Activated B cell treated with CpG ODN at 0.5 μM for 24 hours (primary cell): ENCODE data around the gene MACC1. TPM values are rescaled to one million over a fixed set of nuclear protein-coding genes. Genes with fewer than 3 reads are reported as not detected.

Source experiments
- ATAC-seq: fragments of 200-7000 bp; cut with Tn5 transposase; one replicate; pipeline ENCODE4 v1.10.0; 2021; ENCODE audit warnings: low read depth, mild to moderate bottlenecking, moderate library complexity
- CTCF ChIA-PET: fragments of 350-600 bp; sonication (Branson Sonifier 250); formaldehyde crosslinking; loops from one replicate; lab custom pipeline; 2021; ENCODE audit warnings: antibody characterized with exemption; lab: Charles Lee
- POLR2A ChIA-PET: fragments of 350-600 bp; sonication (Branson Sonifier 250); formaldehyde crosslinking; loops from one replicate; lab custom pipeline; 2021; ENCODE audit warnings: antibody characterized with exemption; lab: Charles Lee
- DNase-seq: peaks from one replicate; pipeline ENCODE4 v3.0.0; 2022
- H3K27ac Mint-ChIP-seq: one replicate; pipeline ENCODE4 v1.8.0; 2020; ENCODE audit warnings: mixed read lengths
- H3K27me3 Mint-ChIP-seq: one replicate; pipeline ENCODE4 v1.8.0; 2021; ENCODE audit warnings: mixed read lengths
- H3K36me3 Mint-ChIP-seq: one replicate; pipeline ENCODE4 v1.8.0; 2021; ENCODE audit warnings: low read depth, mixed read lengths
- H3K4me1 Mint-ChIP-seq: one replicate; pipeline ENCODE4 v1.8.0; 2021; ENCODE audit warnings: mixed read lengths
- H3K4me3 Mint-ChIP-seq: one replicate; pipeline ENCODE4 v1.8.0; 2020; ENCODE audit warnings: mild to moderate bottlenecking, mixed read lengths
- H3K9me3 Mint-ChIP-seq: one replicate; pipeline ENCODE4 v1.8.0; 2020; ENCODE audit warnings: mixed read lengths
- intact Hi-C: fragments of 100-400 bp; cut with micrococcal nuclease; formaldehyde crosslinking; loops from one replicate; pipeline ENCODE4 v1.15.1; 2024
- total RNA-seq: library from RNA; stranded (reverse); gene quantifications from 2 replicates; pipeline ENCODE4 v1.2.3, GENCODE V29; 2022
- TF ChIP-seq, protein P1 (sequence below): fragments of 200-600 bp; IDR thresholded peaks from one replicate; pipeline ENCODE4 v1.8.0; 2022; ENCODE audit warnings: antibody characterized with exemption, mild to moderate bottlenecking

Gene MACC1
- total RNA-seq, 1 donor from 2014 or later: 20.3 TPM

DNA sequence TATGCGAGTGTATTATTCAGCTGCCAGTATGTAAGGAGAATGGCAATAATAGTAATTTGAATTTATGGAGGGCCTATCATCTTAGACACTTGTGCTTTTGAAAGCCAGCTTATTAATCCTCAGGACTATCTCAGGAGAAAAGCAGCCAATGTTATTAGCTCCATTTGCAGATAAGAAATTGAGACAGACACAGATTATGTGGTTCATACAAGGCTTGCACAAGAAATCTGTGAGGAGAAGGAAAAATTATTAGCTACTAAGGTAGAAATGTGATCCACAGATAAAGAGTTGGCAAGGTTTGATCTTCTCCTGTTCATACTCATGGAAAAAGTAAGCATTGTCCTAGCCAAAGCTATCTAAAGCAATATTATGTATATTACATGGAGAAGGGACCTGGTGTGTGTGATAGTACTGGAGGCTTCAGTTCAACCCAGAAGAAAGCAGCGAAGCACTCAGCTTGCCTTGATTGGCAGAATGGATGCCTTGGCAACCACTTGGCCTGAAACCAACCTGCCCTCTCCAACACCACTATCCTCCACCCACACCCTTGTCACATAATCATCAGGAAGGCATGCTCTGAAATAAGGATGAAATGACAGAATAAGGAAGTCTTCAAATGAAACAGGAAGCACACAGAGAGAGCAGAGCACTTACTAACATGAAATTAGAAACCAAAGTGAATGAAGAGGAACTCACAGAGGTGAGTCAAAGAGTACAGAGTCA lies 18.0 kb downstream of the MACC1 start:
- intact Hi-C loops: loop anchor here (1.0 to 2.0 kb wide), 3 partner anchors 22 to 85 kb away; no protein-coding TSS in a partner anchor
- POLR2A ChIA-PET: interaction anchor here (1.0 to 1.3 kb wide), 2 partner anchors 18 to 21 kb away, joined by 5 to 13 read pairs; partner anchors contain the start of gene MACC1
- H3K4me3 Mint-ChIP-seq: peak overlapping the region; percentile 69
- peaks cover 55% of the 10 kb centered on the region for H3K4me1 Mint-ChIP-seq
- peak overlapping the region; percentile 94 for H3K27ac Mint-ChIP-seq
- ATAC-seq (peak; percentile 81), DNase-seq (peak; percentile 29)
- CTCF ChIA-PET: interaction anchor here (0.9 to 2.5 kb wide), 6 partner anchors 16 to 114 kb away, joined by 3 to 15 read pairs (median 4); partner anchors contain the start of gene MACC1
- no peaks in the 10 kb centered on the region for H3K9me3 Mint-ChIP-seq
- TF ChIP-seq, protein P1, sequence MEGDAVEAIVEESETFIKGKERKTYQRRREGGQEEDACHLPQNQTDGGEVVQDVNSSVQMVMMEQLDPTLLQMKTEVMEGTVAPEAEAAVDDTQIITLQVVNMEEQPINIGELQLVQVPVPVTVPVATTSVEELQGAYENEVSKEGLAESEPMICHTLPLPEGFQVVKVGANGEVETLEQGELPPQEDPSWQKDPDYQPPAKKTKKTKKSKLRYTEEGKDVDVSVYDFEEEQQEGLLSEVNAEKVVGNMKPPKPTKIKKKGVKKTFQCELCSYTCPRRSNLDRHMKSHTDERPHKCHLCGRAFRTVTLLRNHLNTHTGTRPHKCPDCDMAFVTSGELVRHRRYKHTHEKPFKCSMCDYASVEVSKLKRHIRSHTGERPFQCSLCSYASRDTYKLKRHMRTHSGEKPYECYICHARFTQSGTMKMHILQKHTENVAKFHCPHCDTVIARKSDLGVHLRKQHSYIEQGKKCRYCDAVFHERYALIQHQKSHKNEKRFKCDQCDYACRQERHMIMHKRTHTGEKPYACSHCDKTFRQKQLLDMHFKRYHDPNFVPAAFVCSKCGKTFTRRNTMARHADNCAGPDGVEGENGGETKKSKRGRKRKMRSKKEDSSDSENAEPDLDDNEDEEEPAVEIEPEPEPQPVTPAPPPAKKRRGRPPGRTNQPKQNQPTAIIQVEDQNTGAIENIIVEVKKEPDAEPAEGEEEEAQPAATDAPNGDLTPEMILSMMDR: no peak
- no peaks in the 10 kb centered on the region for H3K27me3 Mint-ChIP-seq
- peaks cover 10% of the 10 kb centered on the region for H3K36me3 Mint-ChIP-seq

DNA sequence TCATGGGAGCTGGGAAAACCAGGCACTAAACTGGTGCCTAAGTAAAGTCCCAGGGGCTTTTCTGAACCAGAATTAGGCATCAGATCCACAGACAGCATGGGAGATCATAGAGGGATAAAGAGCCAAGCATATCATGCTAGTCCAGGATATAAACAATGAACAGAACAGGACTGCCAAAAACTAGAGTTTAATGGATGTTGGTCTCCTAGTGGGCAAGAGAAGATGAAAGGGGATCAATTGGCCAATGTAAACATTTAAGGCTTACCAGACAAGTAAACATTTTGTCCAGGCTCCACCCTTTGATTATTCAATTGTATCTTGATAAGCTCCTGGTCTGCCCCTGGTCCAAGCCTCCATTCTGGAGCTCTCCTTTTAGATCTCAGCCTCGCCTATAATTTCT lies 18.9 kb downstream of the MACC1 start:
- Mint-ChIP-seq H3K27ac (peak overlapping the region; percentile 94), H3K4me1 (peaks cover 62% of the 10 kb centered on the region)
- CTCF ChIA-PET: interaction anchor here (0.9 to 2.5 kb wide), 3 partner anchors 21 to 115 kb away, joined by 3 to 15 read pairs (median 8); no protein-coding TSS in a partner anchor

GRCh38 chr7:20197837-20198236 lies 19.3 kb downstream of the MACC1 start:
- Mint-ChIP-seq H3K9me3 (no peaks in the 10 kb centered on the region), H3K27me3 (no peaks in the 10 kb centered on the region), H3K27ac (peak overlapping the region; percentile 94), H3K36me3 (peaks cover 10% of the 10 kb centered on the region), H3K4me3 (peak overlapping the region; percentile 4), H3K4me1 (peaks cover 59% of the 10 kb centered on the region)
- ChIA-PET POLR2A (no interaction called here), CTCF (interaction anchor here (1.8 to 2.5 kb wide), 2 partner anchors 22 to 25 kb away, joined by 8 to 15 read pairs; no protein-coding TSS in a partner anchor)
- intact Hi-C loops: loop anchor here (2.0 kb wide), 1 partner anchor 21 kb away; no protein-coding TSS in a partner anchor
- TF ChIP-seq, protein P1: no peak
- DNase-seq: no peak
- no peak for ATAC-seq

More for the DNA sequence above, 18.9 kb downstream of the MACC1 start:
- Mint-ChIP-seq H3K36me3 (peaks cover 10% of the 10 kb centered on the region), H3K9me3 (no peaks in the 10 kb centered on the region), H3K4me3 (peak overlapping the region; percentile 4), H3K27me3 (no peaks in the 10 kb centered on the region)
- ATAC-seq (no peak), DNase-seq (no peak)
- TF ChIP-seq, protein P1: no peak
- POLR2A ChIA-PET: no interaction called here
- intact Hi-C loops: loop anchor here (2.0 kb wide), 1 partner anchor 21 kb away; no protein-coding TSS in a partner anchor

DNA sequence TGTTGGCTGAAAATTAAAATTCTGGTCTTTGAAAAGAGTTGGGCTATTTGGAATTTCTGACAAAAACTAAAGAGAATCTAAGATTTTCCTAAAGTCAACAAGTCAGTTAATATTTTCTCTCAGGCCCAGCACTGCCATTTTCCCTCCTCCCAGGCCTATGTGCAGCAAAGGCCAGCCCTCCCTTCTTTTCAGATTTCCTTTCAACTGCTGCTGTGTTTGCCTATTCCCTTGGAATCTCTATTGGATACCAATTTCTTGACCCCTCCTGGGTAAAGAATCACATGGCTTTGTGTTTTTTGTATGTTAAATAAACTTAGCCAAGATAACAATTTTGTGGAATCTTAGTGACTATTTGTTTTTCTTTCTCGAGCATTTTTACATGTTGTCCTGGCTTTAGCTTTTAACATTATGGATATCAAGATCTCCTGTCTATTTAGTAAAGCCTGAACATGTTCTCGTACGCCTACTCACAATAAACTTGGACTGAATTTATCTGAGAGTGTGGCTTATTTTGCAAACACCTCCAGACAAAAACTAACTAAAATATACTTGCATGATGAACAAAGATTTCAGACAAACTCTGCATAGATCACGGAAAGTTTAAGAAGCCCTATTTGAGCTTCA lies 19.9 kb downstream of the MACC1 start:
- ATAC-seq: no peak
- POLR2A ChIA-PET: no interaction called here
- intact Hi-C loops: no loop called here
- no peak for DNase-seq
- Mint-ChIP-seq H3K27ac (no peak overlapping the region), H3K9me3 (no peaks in the 10 kb centered on the region), H3K4me1 (peaks cover 56% of the 10 kb centered on the region), H3K4me3 (no peak overlapping the region), H3K36me3 (peaks cover 10% of the 10 kb centered on the region), H3K27me3 (no peaks in the 10 kb centered on the region)
- CTCF ChIA-PET: interaction anchor here (2.5 kb wide), 1 partner anchor 22 kb away, joined by 15 read pairs; no protein-coding TSS in a partner anchor
- TF ChIP-seq, protein P1: no peak
